Measurements from ENCODE around the gene FBXO36. TPM values are rescaled to one million over a fixed set of nuclear protein-coding genes. Genes with fewer than 3 reads are reported as not detected.

FBXO36 gene
- polyA plus RNA-seq, 4 donors: 1.2 to 2.3 (median 1.6) TPM

DNA sequence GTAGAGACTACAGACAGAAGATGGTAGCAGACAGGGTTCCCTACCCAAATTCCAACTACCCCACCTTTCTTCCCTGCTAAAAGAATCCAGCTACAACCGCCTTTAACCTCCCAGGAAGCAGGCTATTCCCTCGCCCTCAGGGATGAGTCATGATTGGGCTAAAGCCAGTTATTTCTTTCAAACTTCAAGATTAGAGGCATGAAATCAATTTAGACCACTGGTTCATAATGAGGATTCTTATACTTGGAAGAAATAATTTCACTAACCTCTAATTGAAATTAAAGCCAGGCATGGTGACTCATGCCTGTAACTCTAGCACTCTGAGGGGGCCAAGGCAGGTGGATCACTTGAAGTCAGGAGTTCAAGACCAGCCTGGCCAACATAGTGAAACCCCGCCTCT is 20.5 kb upstream of the FBXO36 start:
- peaks cover 0 to 24% (median 4%) of the 10 kb centered on the region in 3 donors for H3K36me3 ChIP-seq (ENCODE audit: control insufficient read depth in 3 of 3, insufficient read depth in 2 of 3, low read depth in 1 of 3, low read length in 3 of 3)
- no peaks in the 10 kb centered on the region for H3K27me3 ChIP-seq (ENCODE audit: control insufficient read depth in 3 of 3, insufficient read depth in 3 of 3, low read length in 3 of 3)
- FAIRE-seq: no peak
- WGBS, 3 donors: 54 to 59% (median 55%) methylated on average over 3 of the region's 3 CpGs
- peaks cover 0 to 4% (median 0%) of the 10 kb centered on the region in 3 donors for H3K4me1 ChIP-seq (ENCODE audit: control insufficient read depth in 3 of 3, insufficient read depth in 2 of 3, low read depth in 1 of 3, low read length in 2 of 3)
- H3K27ac ChIP-seq (ENCODE audit: low read depth in 1 of 3, low read length in 2 of 3): no peak overlapping the region
- H3K9me3 ChIP-seq (ENCODE audit: control insufficient read depth in 2 of 2, insufficient read depth in 1 of 2, low read depth in 1 of 2, low read length in 1 of 2): no peaks in the 10 kb centered on the region
- DNase-seq: peak in 1 of 2 donors; percentile 24
- H3K4me3 ChIP-seq (ENCODE audit: low read depth in 1 of 3, low read length in 3 of 3): no peak overlapping the region

DNA sequence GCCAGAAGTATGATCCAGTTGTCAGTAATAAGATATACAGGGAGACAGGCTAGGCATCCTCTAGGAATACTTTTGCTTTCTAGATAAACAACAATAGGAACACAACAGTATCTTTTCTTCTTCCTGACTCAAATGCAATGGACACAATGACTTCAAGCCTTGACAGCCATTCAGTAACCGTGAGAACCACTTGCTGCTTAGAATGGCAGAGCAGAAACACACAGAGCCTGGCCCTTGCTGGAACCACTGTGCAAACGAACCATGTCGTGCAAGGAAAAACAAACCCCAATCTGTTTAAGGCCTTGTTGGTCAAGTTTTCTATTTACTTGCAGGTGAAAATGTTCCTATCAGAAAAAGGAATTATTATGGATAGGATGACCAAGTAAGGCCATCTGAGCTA is 19.3 kb upstream of the FBXO36 start:
- no peak for FAIRE-seq
- 81 to 83% (median 82%) methylated on average over 3 of the region's 3 CpGs for WGBS, 3 donors
- no peaks in the 10 kb centered on the region for H3K9me3 ChIP-seq (ENCODE audit: control insufficient read depth in 2 of 2, insufficient read depth in 1 of 2, low read depth in 1 of 2, low read length in 1 of 2)
- peaks cover 0 to 27% (median 9%) of the 10 kb centered on the region in 3 donors for H3K36me3 ChIP-seq (ENCODE audit: control insufficient read depth in 3 of 3, insufficient read depth in 2 of 3, low read depth in 1 of 3, low read length in 3 of 3)
- H3K4me1 ChIP-seq (ENCODE audit: control insufficient read depth in 3 of 3, insufficient read depth in 2 of 3, low read depth in 1 of 3, low read length in 2 of 3): peaks cover 0 to 4% (median 0%) of the 10 kb centered on the region in 3 donors
- no peak for DNase-seq
- H3K27ac ChIP-seq (ENCODE audit: low read depth in 1 of 3, low read length in 2 of 3): no peak overlapping the region
- no peak overlapping the region for H3K4me3 ChIP-seq (ENCODE audit: low read depth in 1 of 3, low read length in 3 of 3)
- no peaks in the 10 kb centered on the region for H3K27me3 ChIP-seq (ENCODE audit: control insufficient read depth in 3 of 3, insufficient read depth in 3 of 3, low read length in 3 of 3)

DNA sequence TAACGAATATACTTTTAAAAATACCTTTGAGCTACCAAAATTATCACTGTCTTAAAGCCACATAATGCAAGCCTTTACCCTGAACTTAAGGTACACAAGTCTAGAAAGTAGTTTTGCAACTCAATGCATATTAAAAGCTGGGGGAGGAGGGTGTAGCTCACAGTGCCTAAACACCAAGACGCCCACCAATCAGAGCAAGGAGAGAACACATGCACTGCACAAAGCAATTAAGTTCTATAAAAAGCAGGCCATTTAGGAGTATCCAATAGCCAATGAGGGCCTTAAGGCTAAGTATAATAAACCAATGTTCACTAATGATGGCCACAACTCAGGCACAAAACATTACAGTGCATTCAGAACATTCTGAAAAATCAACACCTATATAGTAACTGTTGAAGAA is 16.7 kb upstream of the FBXO36 start:
- Histone ChIP-seq H3K27ac (ENCODE audit: low read depth in 1 of 3, low read length in 2 of 3) (no peak overlapping the region), H3K27me3 (ENCODE audit: control insufficient read depth in 3 of 3, insufficient read depth in 3 of 3, low read length in 3 of 3) (no peaks in the 10 kb centered on the region), H3K4me1 (ENCODE audit: control insufficient read depth in 3 of 3, insufficient read depth in 2 of 3, low read depth in 1 of 3, low read length in 2 of 3) (peaks cover 0 to 4% (median 0%) of the 10 kb centered on the region in 3 donors), H3K4me3 (ENCODE audit: low read depth in 1 of 3, low read length in 3 of 3) (no peak overlapping the region), H3K9me3 (ENCODE audit: control insufficient read depth in 2 of 2, insufficient read depth in 1 of 2, low read depth in 1 of 2, low read length in 1 of 2) (no peaks in the 10 kb centered on the region), H3K36me3 (ENCODE audit: control insufficient read depth in 3 of 3, insufficient read depth in 2 of 3, low read depth in 1 of 3, low read length in 3 of 3) (peaks cover 0 to 35% (median 9%) of the 10 kb centered on the region in 3 donors)
- 76 to 95% (median 87%) methylated on average over 2 of the region's 2 CpGs for WGBS, 3 donors
- no peak for DNase-seq
- FAIRE-seq: no peak

DNA sequence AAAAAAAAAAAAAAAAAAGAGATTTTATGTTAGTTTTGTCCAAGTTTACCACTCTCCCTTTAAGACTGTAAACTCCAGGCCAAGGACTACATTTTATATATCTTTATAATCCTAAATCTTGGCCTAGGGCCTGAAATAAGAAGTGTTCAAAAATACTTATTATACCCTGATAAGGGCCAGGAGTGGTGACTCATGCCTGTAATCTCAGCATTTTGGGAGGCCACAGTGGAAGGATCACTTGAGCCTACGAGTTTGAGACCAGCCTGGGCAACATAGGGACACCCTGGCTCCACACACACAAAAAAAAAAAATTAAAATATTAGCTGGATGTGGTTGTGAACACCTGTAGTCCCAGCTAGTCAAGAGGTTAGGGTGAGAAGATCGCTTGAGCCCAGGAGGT is 13.2 kb upstream of the FBXO36 start:
- FAIRE-seq (no peak), DNase-seq (peak in 1 of 2 donors; percentile 25)
- Histone ChIP-seq H3K4me3 (ENCODE audit: low read depth in 1 of 3, low read length in 3 of 3) (no peak overlapping the region), H3K4me1 (ENCODE audit: control insufficient read depth in 3 of 3, insufficient read depth in 2 of 3, low read depth in 1 of 3, low read length in 2 of 3) (peaks cover 0 to 2% (median 0%) of the 10 kb centered on the region in 3 donors), H3K27ac (ENCODE audit: low read depth in 1 of 3, low read length in 2 of 3) (no peak overlapping the region), H3K9me3 (ENCODE audit: control insufficient read depth in 2 of 2, insufficient read depth in 1 of 2, low read depth in 1 of 2, low read length in 1 of 2) (no peaks in the 10 kb centered on the region), H3K36me3 (ENCODE audit: control insufficient read depth in 3 of 3, insufficient read depth in 2 of 3, low read depth in 1 of 3, low read length in 3 of 3) (peaks cover 0 to 21% (median 5%) of the 10 kb centered on the region in 3 donors), H3K27me3 (ENCODE audit: control insufficient read depth in 3 of 3, insufficient read depth in 3 of 3, low read length in 3 of 3) (no peaks in the 10 kb centered on the region)
- WGBS, 3 donors: 49 to 62% (median 53%) methylated on average over 2 of the region's 2 CpGs

DNA sequence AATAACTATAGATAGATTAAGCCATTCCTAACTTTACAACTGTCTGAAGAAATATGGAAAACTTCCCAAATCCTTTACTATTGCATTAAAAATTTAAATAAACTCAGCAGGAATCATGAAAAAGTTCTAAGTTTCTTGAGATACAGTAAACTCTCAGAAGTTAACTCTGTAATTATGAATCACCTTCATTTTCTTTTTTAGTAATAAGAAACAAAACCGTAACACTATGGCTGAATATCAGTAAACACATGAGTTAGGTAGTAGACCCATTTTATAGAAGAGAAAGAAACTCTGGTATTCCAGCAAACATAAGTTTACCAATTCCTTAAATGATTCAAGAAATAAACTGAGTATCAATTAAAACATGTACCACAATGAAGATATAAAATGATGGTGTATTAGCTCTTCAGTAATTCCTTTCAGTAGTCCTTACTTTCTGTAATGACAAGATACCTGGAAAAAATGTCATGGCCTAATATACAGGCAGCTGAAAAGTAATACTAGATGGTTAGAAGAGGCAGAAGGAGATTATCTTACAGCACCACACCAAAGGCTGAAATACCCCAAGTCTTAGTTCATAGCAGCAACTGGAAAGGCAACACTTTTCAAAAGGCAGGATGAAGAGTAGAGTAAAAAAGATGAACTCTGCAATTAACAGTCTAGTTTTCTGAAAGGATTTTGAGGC is 12.0 kb upstream of the FBXO36 start:
- FAIRE-seq: peak; percentile 19
- DNase-seq: no peak
- Histone ChIP-seq H3K9me3 (ENCODE audit: control insufficient read depth in 2 of 2, insufficient read depth in 1 of 2, low read depth in 1 of 2, low read length in 1 of 2) (no peaks in the 10 kb centered on the region), H3K36me3 (ENCODE audit: control insufficient read depth in 3 of 3, insufficient read depth in 2 of 3, low read depth in 1 of 3, low read length in 3 of 3) (peaks cover 0 to 24% (median 5%) of the 10 kb centered on the region in 3 donors), H3K27me3 (ENCODE audit: control insufficient read depth in 3 of 3, insufficient read depth in 3 of 3, low read length in 3 of 3) (no peaks in the 10 kb centered on the region), H3K4me1 (ENCODE audit: control insufficient read depth in 3 of 3, insufficient read depth in 2 of 3, low read depth in 1 of 3, low read length in 2 of 3) (peaks cover 0 to 2% (median 2%) of the 10 kb centered on the region in 3 donors), H3K4me3 (ENCODE audit: low read depth in 1 of 3, low read length in 3 of 3) (no peak overlapping the region), H3K27ac (ENCODE audit: low read depth in 1 of 3, low read length in 2 of 3) (no peak overlapping the region)
- WGBS, 3 donors: 82 to 90% (median 84%) methylated on average over 1 of the region's 1 CpG

DNA sequence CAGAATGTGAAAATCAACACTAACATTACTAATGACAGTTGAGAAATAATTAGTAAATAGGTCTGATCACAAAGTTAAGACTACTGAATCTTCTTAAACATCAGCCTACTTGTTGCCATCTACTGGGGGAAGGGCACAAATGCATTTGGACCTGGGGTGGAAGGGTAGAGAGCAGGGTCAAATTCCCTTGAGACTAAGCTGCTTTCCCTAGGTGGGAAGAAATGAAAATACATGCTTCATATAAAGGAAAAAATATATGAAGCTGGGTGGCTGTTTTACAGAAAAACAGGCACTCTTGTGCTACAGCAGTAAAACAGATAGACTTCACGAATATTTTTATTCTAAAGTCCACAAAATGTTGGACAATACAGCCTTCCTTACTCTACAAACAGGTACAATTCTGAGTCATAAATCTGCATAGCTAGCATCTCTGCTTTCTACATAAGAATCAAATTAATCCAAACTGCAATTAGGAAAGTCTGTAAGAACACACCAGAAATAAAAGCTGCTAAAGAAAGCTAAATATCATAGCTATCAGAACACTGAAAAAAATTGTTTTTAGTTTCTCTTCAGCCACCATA is 11.4 kb upstream of the FBXO36 start:
- 14 to 48% (median 39%) methylated on average over 1 of the region's 1 CpG for WGBS, 3 donors
- Histone ChIP-seq H3K27me3 (ENCODE audit: control insufficient read depth in 3 of 3, insufficient read depth in 3 of 3, low read length in 3 of 3) (no peaks in the 10 kb centered on the region), H3K4me1 (ENCODE audit: control insufficient read depth in 3 of 3, insufficient read depth in 2 of 3, low read depth in 1 of 3, low read length in 2 of 3) (peaks cover 0 to 2% (median 2%) of the 10 kb centered on the region in 3 donors), H3K36me3 (ENCODE audit: control insufficient read depth in 3 of 3, insufficient read depth in 2 of 3, low read depth in 1 of 3, low read length in 3 of 3) (peaks cover 0 to 24% (median 5%) of the 10 kb centered on the region in 3 donors), H3K27ac (ENCODE audit: low read depth in 1 of 3, low read length in 2 of 3) (no peak overlapping the region), H3K9me3 (ENCODE audit: control insufficient read depth in 2 of 2, insufficient read depth in 1 of 2, low read depth in 1 of 2, low read length in 1 of 2) (no peaks in the 10 kb centered on the region), H3K4me3 (ENCODE audit: low read depth in 1 of 3, low read length in 3 of 3) (no peak overlapping the region)
- FAIRE-seq (no peak), DNase-seq (peak; percentile 41 to 70)

DNA sequence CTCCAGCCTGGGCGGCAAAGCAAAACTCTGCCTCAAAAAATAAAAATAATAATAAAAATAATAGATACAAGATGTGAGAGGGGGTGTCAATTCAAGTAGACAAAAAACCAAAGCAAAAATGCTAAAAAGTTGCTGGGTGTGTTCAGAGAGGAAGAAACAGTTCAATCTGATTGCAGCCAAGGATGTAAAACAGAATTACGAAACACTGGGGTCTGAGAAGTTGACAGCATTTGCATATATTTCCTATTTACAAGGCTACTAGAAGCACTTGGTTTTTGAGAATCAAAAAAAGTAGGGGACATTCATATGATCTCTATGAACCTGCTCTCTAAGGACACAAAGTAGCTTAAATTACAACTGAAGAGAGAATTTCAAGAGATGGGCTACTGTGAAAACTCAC is 8.1 kb upstream of the FBXO36 start:
- no peak overlapping the region for H3K27ac ChIP-seq (ENCODE audit: low read depth in 1 of 3, low read length in 2 of 3)
- no peaks in the 10 kb centered on the region for H3K9me3 ChIP-seq (ENCODE audit: control insufficient read depth in 2 of 2, insufficient read depth in 1 of 2, low read depth in 1 of 2, low read length in 1 of 2)
- 77 to 90% (median 89%) methylated on average over 2 of the region's 2 CpGs for WGBS, 3 donors
- no peak for FAIRE-seq
- no peaks in the 10 kb centered on the region for H3K27me3 ChIP-seq (ENCODE audit: control insufficient read depth in 3 of 3, insufficient read depth in 3 of 3, low read length in 3 of 3)
- no peak overlapping the region for H3K4me3 ChIP-seq (ENCODE audit: low read depth in 1 of 3, low read length in 3 of 3)
- DNase-seq: no peak
- peaks cover 0 to 21% (median 6%) of the 10 kb centered on the region in 3 donors for H3K36me3 ChIP-seq (ENCODE audit: control insufficient read depth in 3 of 3, insufficient read depth in 2 of 3, low read depth in 1 of 3, low read length in 3 of 3)
- H3K4me1 ChIP-seq (ENCODE audit: control insufficient read depth in 3 of 3, insufficient read depth in 2 of 3, low read depth in 1 of 3, low read length in 2 of 3): peaks cover 0 to 2% (median 2%) of the 10 kb centered on the region in 3 donors

DNA sequence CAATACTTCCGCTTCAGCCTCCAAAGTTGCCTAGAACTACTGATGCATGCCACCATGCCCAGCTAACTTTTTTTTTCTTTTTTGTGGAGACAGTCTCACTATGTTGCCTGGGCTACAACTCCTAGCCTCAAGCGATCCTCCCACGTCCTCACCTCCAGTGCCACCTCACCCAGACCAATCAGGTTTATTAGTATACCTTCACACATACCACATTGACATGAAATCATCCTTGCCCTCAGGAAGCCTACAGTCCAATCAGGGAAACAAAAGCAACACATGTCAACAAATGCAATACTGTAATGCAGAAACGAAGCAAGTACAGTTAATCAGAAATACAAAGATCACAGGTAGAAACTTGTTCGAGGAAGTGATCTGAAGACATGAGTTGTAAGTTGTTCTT is 4.5 kb upstream of the FBXO36 start:
- Histone ChIP-seq H3K9me3 (ENCODE audit: control insufficient read depth in 2 of 2, insufficient read depth in 1 of 2, low read depth in 1 of 2, low read length in 1 of 2) (no peaks in the 10 kb centered on the region), H3K4me3 (ENCODE audit: low read depth in 1 of 3, low read length in 3 of 3) (no peak overlapping the region), H3K36me3 (ENCODE audit: control insufficient read depth in 3 of 3, insufficient read depth in 2 of 3, low read depth in 1 of 3, low read length in 3 of 3) (peaks cover 0 to 16% (median 6%) of the 10 kb centered on the region in 3 donors), H3K4me1 (ENCODE audit: control insufficient read depth in 3 of 3, insufficient read depth in 2 of 3, low read depth in 1 of 3, low read length in 2 of 3) (peaks cover under 1 to 6% (median 4%) of the 10 kb centered on the region in 3 donors), H3K27ac (ENCODE audit: low read depth in 1 of 3, low read length in 2 of 3) (no peak overlapping the region), H3K27me3 (ENCODE audit: control insufficient read depth in 3 of 3, insufficient read depth in 3 of 3, low read length in 3 of 3) (no peaks in the 10 kb centered on the region)
- DNase-seq: no peak
- no peak for FAIRE-seq
- WGBS, 3 donors: 89 to 93% (median 91%) methylated on average over 5 of the region's 5 CpGs
